Transverse colon (tissue), 4 donors: ENCODE measurements around the gene MKRN2. TPM values are rescaled to one million over a fixed set of nuclear protein-coding genes. Genes with fewer than 3 reads are reported as not detected.

Experiments
- DNase-seq: peaks from one replicate; pipeline ENCODE4 v3.0.0-alpha.2; 2019
- H3K27ac ChIP-seq, 4 donors: fragments of 200-600 bp; sonication (generic); 2 replicates each; pipeline ENCODE4 v1.5.1; 2016 to 2018; ENCODE audit warnings: inconsistent platforms in 4 of 4
- H3K27me3 ChIP-seq: fragments of 200-600 bp; sonication (generic); 2 replicates; pipeline ENCODE4 v1.5.1; 2017; ENCODE audit warnings: inconsistent platforms
- H3K36me3 ChIP-seq, 4 donors: fragments of 200-600 bp; sonication (generic); 2 replicates each; pipeline ENCODE4 v1.5.1; 2017 to 2019; ENCODE audit warnings: inconsistent platforms in 4 of 4
- H3K4me1 ChIP-seq, 4 donors: fragments of 200-600 bp; sonication (generic); 2 replicates each; pipeline ENCODE4 v1.5.1; 2017 to 2020; ENCODE audit warnings: inconsistent platforms in 4 of 4
- H3K4me3 ChIP-seq, 4 donors: fragments of 200-600 bp; sonication (generic); 1 replicate in 1 of 4; 2 replicates in 3 of 4; pipeline versions ENCODE4 v1.5.1 to v1.6.1; 2017 to 2019; ENCODE audit warnings: inconsistent platforms in 4 of 4
- H3K9me3 ChIP-seq, 2 donors: fragments of 200-600 bp; sonication (generic); 2 replicates each; pipeline ENCODE4 v1.5.1; 2017 to 2019; ENCODE audit warnings: inconsistent platforms in 2 of 2
- EP300 ChIP-seq: sonication (generic); formaldehyde crosslinking; IDR thresholded peaks from one replicate; pipeline ENCODE4 v1.6.1; 2017; ENCODE audit warnings: antibody characterized with exemption, low read depth
- POLR2A ChIP-seq: fragments of 450-650 bp; IDR thresholded peaks from one replicate; pipeline ENCODE4 v1.6.1; 2016; ENCODE audit warnings: antibody characterized with exemption, mild to moderate bottlenecking, moderate library complexity
- POLR2AphosphoS5 ChIP-seq, 3 donors: sonication (generic); formaldehyde crosslinking; IDR thresholded peaks; one replicate each; pipeline ENCODE4 v1.6.1; 2016; ENCODE audit warnings: antibody characterized with exemption in 3 of 3
- WGBS, 2 donors: methylation state at CpG; one replicate each; pipeline ENCODE4 v1.1.5; 2018; ENCODE audit warnings: low coverage in 1 of 2; 5-methylcytosine and 5-hydroxymethylcytosine counted together
- in situ Hi-C, 4 donors: fragments of 200-750 bp; cut with MboI; loops; one replicate each; pipeline versions ENCODE4 v1.15.0 to v1.15.1; 2017; ENCODE audit warnings: low sequenced_read_pairs in 3 of 4, low pct_ligation_motif_present in 1 of 4, low pct_unique_long_range_greater_than_20kb in 1 of 4
- intact Hi-C: fragments of 100-400 bp; cut with DNase I; formaldehyde crosslinking; loops from one replicate; pipeline ENCODE4 v1.15.1; 2023; ENCODE audit warnings: low total_unique reads
- total RNA-seq, 4 donors: library from RNA; depleted of rRNA; stranded (reverse); fragments of >200 nt; gene quantifications; one replicate each; pipeline ENCODE4 v1.1.0, GENCODE V29; 2016
- TF ChIP-seq, protein P1 (sequence below), 5 experiments: fragments of 200-600 bp in 3 of 5; fragments of 450-650 bp in 2 of 5; sonication (generic) in 3 of 5; IDR thresholded peaks; 1 replicate in 2 of 5; 2 replicates in 3 of 5; pipeline ENCODE4 v1.5.1; 2016 to 2017; ENCODE audit warnings: antibody characterized with exemption in 5 of 5, inconsistent platforms in 3 of 5, mild to moderate bottlenecking in 2 of 5, moderate library complexity in 1 of 5

MKRN2 gene
- total RNA-seq, 4 donors from 2014 or later: 22.9 to 30.6 (median 25.4) TPM

DNA sequence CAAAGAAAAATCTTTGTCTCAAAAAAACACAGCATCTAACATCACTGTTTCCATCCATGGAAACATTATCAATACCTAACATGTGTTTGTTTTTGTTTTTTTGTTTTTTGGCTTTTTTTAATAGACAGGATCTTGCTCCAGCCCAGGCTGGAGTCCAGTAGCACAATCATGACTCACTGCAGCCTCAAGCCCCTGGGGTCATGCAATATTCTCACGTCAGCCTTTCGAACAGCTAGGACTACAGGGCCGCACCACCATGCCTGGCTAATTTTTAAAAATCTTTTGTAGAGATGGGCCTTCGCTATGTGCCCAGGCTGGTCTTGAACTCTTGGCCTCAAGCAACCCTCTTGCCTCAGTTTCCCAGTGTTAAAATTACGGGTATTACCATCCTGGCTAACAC is 54.2 kb downstream of the MKRN2 start:
- Histone ChIP-seq H3K36me3 (peaks cover 0 to 54% (median 15%) of the 10 kb centered on the region in 4 donors), H3K27me3 (no peaks in the 10 kb centered on the region), H3K9me3 (no peaks in the 10 kb centered on the region), H3K27ac (no peak overlapping the region), H3K4me3 (no peak overlapping the region), H3K4me1 (no peaks in the 10 kb centered on the region)
- in situ Hi-C loops (no loop called here), intact Hi-C loops (loop anchor here (5.0 kb wide), 1 partner anchor 1894 kb away; no protein-coding TSS in a partner anchor)
- no peak for DNase-seq
- WGBS, 2 donors: 75 to 86% methylated on average over 3 to 5 of the region's 5 CpGs
- TF ChIP-seq POLR2AphosphoS5 (IDR thresholded peaks at IDR 0.05): no peak
- TF ChIP-seq, protein P1, sequence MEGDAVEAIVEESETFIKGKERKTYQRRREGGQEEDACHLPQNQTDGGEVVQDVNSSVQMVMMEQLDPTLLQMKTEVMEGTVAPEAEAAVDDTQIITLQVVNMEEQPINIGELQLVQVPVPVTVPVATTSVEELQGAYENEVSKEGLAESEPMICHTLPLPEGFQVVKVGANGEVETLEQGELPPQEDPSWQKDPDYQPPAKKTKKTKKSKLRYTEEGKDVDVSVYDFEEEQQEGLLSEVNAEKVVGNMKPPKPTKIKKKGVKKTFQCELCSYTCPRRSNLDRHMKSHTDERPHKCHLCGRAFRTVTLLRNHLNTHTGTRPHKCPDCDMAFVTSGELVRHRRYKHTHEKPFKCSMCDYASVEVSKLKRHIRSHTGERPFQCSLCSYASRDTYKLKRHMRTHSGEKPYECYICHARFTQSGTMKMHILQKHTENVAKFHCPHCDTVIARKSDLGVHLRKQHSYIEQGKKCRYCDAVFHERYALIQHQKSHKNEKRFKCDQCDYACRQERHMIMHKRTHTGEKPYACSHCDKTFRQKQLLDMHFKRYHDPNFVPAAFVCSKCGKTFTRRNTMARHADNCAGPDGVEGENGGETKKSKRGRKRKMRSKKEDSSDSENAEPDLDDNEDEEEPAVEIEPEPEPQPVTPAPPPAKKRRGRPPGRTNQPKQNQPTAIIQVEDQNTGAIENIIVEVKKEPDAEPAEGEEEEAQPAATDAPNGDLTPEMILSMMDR (IDR thresholded peaks at IDR 0.05): no peak
- no peak for TF ChIP-seq EP300
- TF ChIP-seq POLR2A: no peak

DNA sequence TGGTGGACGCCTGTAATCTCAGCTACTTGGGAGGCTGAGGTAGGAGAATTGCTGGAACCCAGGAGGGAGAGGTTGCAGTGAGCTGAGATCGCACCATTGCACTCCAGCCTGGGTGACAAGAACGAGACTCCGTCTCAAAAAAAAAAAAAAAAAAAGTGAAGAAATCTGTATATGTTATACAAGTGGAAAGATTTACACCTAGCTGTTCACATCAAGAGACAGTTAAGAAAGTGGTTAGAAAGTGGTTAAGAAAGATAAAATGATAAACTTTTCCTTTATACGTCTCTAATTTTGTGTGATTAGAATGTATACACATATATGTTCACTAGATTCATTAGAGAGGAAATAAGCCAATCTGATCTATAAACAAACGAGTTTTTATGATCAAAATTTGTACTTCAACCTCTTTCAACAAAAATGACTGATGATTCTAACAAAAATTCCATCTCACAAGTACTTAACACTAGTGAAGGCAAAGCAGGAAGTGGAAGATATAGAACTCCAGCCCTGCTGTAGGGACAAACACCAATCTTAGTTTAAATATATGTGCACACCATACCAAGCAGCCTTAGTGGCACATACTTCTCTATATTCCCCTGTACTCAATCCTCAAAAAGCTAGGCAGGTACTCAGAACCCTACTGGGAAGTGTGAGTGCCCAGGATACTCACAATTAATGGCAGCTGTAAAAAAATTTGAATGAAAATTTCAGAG is 55.8 kb downstream of the MKRN2 start:
- H3K4me3 ChIP-seq: no peak overlapping the region
- no peaks in the 10 kb centered on the region for H3K27me3 ChIP-seq
- TF ChIP-seq POLR2A (no peak), POLR2AphosphoS5 (IDR thresholded peaks at IDR 0.05) (no peak), EP300 (no peak)
- TF ChIP-seq, protein P1 (IDR thresholded peaks at IDR 0.05): no peak
- peaks cover 0 to 55% (median 15%) of the 10 kb centered on the region in 4 donors for H3K36me3 ChIP-seq
- no peaks in the 10 kb centered on the region for H3K9me3 ChIP-seq
- no peak for DNase-seq
- WGBS, 2 donors: 76 to 86% methylated on average over 4 to 6 of the region's 6 CpGs
- H3K4me1 ChIP-seq: no peaks in the 10 kb centered on the region
- in situ Hi-C loops: no loop called here
- intact Hi-C loops: loop anchor here (5.0 kb wide), 1 partner anchor 1895 kb away; no protein-coding TSS in a partner anchor
- no peak overlapping the region for H3K27ac ChIP-seq

DNA sequence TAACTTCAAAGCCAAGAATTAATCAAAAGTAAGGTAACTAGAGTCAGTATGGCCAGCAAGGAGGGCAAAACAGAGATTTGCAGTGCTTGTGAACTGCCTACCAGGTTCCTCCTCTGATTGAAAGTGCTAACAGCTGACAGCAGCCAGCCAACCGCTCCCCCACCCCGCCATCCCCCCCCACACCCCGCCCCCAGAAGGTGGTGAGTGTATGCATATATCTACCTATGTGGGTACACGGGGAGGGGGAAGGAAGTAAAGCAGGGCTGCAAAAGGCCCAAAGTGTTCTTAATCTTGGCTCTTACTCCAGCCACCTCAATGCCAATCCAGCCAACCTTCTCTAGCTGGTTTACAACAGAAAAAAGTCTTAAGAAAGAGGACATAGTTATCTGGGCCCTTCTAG is 56.4 kb downstream of the MKRN2 start:
- Histone ChIP-seq H3K27me3 (no peaks in the 10 kb centered on the region), H3K9me3 (no peaks in the 10 kb centered on the region), H3K36me3 (peaks cover 0 to 57% (median 16%) of the 10 kb centered on the region in 4 donors), H3K4me3 (no peak overlapping the region), H3K4me1 (no peaks in the 10 kb centered on the region), H3K27ac (no peak overlapping the region)
- WGBS, 2 donors: 57% methylated on average over 4 of the region's 4 CpGs; no CpG with 5 or more reads in 1 of the 2 donors
- no peak for DNase-seq
- in situ Hi-C loops (no loop called here), intact Hi-C loops (loop anchor here (5.0 kb wide), 1 partner anchor 1896 kb away; no protein-coding TSS in a partner anchor)
- TF ChIP-seq POLR2A (no peak), POLR2AphosphoS5 (IDR thresholded peaks at IDR 0.05) (no peak), EP300 (no peak)
- TF ChIP-seq, protein P1 (IDR thresholded peaks at IDR 0.05): no peak

DNA sequence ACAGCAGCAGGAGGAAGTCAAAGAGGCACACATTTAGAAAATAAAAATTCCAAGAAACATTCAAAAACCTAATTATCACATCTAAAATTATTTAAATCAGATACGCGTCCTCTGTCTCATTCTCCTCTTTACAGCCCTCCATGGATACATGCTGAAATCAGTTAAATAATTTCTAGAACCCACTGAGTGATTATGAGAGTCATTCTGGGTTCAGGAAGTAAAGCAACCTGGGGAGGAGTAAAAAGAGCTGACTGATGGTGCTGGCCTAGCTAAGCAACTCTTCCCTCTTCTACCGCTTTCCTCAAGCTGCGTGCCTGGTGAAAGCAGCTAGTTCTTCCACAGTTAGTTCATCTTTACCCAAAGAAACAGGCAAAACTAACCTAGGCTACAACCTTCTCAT is 58.4 kb downstream of the MKRN2 start:
- no peak overlapping the region for H3K27ac ChIP-seq
- intact Hi-C loops (no loop called here), in situ Hi-C loops (no loop called here)
- 67 to 90% methylated on average over 4 of the region's 4 CpGs for WGBS, 2 donors
- H3K36me3 ChIP-seq: peaks cover 0 to 39% (median 11%) of the 10 kb centered on the region in 4 donors
- DNase-seq: no peak
- no peaks in the 10 kb centered on the region for H3K27me3 ChIP-seq
- TF ChIP-seq, protein P1 (IDR thresholded peaks at IDR 0.05): no peak
- TF ChIP-seq POLR2A (no peak), EP300 (no peak), POLR2AphosphoS5 (IDR thresholded peaks at IDR 0.05) (no peak)
- no peaks in the 10 kb centered on the region for H3K4me1 ChIP-seq
- no peak overlapping the region for H3K4me3 ChIP-seq
- no peaks in the 10 kb centered on the region for H3K9me3 ChIP-seq
